Stimulated activated CD8-positive, alpha-beta memory T cell treated with anti-CD3 and anti-CD28 coated beads, Interleukin-2, amount 100 ng/mL, for 48 hours (primary cell): ENCODE measurements around the gene EPHA3.

Experiments used
- DNase-seq, 2 donors: peaks; one replicate each; pipeline ENCODE4 v3.0.0-alpha.2; 2020; ENCODE audit warnings: low read depth in 2 of 2

EPHA3 gene

DNA sequence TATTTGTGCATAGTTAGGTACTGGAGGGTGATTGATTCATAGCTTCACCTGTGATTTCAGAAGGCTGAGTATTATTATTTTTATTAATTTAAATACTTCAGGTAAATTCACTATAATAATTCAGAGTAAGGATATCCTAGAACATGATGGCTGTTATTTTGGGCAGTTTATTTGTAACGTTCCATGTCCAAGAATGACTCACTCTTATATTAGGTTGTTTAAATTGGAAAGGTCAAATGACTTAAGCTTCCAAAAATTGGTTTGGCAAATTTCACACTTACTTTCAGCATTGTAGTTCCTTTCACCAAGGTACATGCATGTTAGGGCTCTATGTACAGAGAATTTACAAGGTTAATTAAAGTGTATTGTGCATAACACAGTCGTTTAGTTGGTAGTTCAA is 120.2 kb downstream of the EPHA3 start:
- DNase-seq = no peak

DNA sequence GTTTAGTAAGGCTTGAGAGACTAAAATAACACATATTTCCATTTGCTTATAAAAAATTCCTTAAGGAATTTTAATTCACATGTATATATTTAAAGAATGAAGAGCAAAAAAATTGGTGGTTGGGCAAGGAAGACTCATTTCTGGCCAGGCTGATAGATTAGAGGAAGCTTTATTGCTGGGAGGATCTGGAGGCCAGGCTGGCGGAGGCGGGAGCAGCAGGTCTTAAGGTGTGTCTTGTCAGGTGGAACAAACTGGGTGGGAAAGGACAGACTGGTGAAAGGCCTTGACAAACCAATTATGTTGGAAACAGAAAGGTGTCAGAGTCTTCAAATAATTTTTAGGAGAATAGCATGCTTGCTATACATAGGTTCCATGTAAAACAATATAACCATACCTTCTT is 124.7 kb downstream of the EPHA3 start:
- no peak for DNase-seq

DNA sequence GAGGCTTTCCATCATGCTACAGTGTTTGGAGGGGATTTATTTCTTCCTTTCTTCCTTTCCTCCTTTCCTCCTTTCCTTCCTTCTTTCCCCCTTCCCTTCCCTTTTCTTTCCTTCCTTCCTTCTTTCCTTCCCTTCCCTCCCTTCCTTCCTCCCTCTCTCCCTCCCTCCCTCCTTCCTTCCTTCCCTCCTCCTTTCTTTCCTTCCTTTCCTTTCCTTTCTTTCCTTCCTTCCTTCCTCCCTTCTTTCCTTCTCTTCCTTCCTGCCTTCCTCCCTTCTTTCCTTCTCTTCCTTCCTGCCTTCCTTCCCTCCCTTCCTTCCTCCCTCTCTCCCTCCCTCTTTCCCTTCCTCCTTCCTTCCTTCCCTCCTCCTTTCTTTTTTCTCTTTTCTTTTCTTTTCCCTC is 127.2 kb downstream of the EPHA3 start:
- DNase-seq = no peak

DNA sequence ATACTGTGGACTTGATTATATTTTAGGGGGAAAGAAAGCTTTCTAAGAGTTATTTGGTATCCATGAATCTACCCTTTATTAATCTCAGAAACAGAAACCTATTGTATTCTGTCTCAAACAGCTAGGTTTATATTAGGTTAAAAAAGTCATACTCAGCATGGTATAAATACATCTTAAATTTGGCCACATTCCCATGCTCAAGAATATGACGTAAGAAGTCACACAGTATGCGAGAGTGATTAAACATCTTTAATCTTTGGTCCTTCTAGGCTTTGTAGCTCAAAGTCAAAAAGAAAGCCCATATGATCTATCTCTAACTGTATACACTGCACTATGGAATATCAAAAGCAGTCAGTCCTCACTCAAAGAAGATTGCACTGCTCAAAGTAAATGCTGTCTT is 131.4 kb downstream of the EPHA3 start:
- no peak for DNase-seq

DNA sequence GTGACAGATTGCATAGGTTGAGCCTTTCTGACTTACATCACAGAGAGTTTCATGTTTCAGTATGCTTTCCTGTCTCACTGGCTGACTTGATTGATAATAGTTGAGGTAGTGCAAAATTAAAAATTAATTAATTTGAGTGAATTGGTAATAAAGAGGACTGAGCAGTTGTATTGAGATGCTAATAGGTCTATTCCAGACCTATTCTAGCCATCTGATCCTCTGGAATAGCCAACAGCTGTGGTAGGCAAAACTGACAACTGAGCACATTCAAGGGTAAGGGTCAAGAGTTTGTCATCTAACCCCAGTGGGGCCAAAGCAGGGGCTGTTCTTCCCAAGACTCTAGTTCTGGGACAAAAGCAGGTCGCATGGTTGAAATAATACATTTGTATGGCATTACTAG is 132.4 kb downstream of the EPHA3 start:
- DNase-seq = no peak

DNA sequence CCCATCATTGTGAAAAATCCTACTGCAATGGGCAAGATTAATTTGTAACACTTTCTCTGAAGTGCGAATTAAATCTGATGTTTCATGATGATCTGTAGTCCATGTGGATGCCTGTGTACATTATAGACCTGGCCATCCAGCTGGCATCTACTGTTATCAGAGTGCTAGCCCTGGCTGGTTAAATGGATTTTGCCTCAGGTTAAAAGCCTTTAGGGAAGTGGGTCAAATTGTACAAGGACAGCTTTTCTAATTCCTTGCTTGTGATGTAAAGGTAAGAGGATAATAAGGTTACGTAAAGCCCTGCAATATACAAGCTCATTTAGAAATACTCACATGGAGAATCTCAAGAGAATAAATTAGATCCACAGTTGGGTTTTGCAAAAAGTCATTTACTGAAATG is 138.2 kb downstream of the EPHA3 start:
- DNase-seq = no peak

DNA sequence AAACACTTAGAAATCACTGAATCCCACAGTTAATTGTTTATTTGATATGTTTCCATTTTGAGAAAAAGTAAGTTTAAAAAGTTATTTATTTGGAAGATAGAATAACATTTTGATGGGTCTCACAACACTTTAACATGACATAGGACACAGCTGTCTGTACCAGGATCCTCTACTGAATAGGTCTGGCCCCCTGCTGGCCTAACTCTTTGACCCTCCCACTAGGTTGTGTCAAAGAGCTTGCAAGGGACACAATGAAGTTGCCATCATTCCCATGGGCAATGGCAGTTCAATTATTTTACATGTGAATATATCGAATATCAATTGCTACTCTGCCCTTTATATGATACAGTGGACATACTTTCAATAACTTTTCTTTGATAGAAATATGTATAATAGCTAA is 138.9 kb downstream of the EPHA3 start:
- DNase-seq = no peak

DNA sequence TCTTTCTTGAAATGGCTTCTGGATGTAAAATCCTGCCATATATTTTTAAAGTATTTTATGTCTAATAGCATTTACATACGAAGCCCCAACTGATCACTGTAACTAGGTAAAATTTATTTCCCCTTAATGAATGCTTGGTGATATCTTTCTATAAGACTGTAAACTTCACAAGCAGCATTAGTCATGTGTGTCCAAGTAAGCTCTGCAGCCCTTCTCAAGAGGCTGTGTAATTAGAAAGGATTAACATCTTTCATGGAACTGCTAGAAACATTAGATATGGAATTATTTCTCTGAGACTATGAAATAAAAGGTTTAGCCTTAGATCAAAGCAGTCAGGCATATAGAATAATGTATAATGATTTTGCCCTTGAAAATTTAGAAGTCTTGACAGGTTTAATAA is 143.3 kb downstream of the EPHA3 start:
- DNase-seq = no peak

DNA sequence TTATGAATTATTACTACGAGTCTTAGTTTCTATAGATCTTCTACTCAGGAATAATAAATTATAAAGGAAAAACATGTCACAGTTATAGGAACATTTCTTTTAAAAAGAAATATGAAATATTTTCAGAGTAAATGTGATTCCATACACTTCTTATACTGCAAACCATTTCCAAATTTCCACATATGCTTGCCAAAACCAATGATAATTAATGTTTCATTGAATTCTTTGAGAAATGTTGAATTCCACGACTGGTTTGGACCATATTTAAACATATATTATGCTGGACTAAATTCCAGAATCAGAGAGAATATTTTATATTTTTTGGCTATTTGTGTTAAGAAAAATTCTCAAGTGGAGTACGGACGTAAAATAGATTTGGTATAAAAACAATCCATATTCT is 144.6 kb downstream of the EPHA3 start:
- DNase-seq = no peak

DNA sequence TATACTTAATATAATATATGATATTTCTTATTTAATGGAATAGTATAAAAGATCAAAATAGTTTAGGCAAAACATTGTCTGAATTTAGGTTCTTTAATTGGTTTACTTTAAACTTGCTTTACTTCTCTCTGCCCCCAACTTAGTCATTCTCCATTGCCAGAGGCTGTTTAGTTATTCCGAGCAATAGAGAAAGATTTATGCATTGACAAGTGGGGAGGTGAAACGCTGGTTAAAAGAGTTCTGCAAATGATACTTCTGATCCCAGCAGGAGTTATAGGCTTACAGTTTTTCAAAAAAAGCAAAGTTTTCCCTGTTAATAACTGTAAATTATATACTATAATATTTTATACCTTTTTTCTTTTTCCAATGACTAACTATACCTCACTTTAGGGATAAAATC is 145.4 kb downstream of the EPHA3 start:
- no peak for DNase-seq

DNA sequence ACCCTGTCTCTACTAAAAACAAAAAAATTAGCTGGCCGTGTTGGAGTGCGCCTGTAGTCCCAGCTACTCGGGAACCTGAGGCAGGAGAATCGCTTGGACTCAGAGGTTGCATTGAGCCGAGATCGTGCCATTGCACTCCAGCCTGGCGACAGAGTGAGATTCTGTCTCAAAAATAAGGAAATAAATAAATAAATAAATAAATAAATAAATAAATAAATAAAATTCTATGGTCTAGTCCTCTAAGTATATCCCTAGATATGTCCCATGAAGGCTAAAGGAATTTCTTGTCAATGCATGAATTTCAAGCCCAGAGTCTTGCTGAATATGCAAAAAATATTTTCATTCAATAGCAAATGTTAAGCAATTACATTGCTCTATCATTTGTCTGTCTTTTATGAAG is 149.0 kb downstream of the EPHA3 start:
- no peak for DNase-seq

DNA sequence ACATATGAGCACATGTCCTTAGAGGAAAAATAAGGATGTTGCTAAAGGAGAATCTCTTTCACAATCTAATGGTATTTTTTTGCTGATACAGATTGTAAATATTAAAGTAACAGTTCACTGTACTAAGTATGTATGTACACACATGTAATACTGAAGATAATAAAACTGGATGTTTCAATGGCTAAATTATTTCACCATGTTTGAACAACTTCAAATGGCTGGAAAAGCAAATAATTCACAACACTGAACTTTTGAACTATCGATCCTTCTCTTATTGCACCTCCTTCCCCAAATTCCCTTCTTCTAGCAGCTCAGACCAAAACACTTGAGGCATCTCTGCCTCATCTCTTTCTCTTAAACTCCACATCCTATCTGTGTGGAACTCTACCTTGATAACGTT is 149.5 kb downstream of the EPHA3 start:
- no peak for DNase-seq

DNA sequence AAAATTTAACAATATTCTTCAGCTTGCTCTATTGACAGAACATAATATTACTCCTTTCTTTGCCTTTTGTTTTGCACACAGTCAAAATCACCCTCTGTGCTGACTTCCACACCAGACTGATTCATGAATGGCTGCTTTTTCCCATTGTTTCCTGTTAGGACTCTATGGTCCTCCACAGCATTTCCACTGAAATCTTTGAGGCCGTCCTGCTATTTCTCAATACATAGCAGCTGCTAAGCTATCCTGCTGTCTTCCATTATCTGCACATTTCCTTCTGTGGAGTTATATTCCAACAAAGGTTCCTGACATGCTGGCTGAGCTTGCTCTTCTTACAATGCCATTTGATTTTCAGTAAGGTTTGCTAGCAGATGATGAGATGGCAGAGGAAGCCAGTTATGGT is 153.3 kb downstream of the EPHA3 start:
- DNase-seq = no peak

DNA sequence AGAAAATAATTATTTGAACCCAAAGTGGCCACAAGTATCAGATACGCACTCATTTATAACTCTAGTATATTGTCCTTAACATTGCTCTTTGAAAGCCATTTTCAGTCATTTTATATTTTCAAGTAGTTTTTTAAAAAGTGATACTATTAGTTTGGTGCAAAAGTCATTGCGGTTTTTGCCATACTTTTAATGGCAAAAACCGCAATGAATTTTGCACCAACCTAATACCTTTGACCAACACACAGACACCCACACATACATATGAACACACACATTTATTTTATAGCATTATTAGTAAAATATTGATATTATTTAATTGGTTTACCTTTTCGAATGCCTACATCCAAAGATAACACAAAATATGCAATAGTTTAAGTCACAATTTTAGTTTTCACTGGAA is 154.3 kb downstream of the EPHA3 start:
- no peak for DNase-seq

DNA sequence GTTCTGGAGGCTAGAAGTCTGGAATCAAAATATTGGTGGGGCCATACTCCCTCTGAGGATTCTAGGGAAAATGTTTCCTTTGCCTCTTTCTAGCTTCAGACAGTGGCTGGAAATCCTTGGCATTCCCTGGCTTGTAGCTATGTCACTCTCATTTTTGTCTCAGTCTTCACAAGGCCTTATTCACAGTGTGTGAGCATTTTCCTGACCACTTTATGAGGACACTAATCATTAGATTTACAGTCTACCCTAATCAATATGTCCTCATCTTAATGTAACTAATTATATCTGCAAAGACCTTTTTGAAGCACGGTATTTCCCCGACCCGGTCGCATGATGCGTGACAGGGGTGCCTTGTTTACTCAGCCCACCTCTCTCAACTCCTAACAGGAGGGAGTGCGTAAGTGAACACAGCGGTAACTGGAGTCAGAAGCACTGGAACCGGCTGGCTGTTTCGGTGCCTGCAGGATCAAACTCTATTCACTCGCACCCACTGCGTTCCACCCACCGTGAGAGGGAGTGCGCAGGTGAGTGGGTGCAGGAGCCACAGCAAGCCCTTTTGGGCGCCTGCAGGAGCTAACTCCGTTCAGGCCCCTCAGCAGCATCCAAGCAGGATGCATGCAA is 155.0 kb downstream of the EPHA3 start:
- DNase-seq = no peak

DNA sequence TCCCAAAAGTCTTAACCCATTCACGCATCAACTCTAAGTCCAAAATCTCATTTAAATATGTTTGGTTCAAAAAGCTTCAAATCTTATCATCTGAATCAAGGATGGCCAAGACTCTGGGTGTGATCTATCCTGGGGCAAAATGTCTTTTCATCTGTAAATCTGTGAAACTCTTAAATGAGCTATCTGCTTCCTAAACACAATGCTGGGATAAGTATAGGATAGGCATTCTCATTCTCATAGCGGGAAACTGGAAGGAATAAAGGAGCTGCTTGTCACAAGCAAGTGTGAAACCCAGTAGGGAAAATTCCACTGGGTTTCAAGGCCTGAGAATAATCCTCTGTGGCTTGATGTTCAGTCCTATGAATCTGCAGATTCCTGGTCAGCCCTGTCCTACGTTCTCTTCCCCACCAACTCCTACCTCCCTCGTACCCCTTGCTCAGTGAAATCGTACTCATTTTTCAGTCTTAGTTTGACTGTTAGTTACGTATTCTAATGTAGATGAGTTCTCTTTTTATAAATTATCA is 156.7 kb downstream of the EPHA3 start:
- no peak for DNase-seq

DNA sequence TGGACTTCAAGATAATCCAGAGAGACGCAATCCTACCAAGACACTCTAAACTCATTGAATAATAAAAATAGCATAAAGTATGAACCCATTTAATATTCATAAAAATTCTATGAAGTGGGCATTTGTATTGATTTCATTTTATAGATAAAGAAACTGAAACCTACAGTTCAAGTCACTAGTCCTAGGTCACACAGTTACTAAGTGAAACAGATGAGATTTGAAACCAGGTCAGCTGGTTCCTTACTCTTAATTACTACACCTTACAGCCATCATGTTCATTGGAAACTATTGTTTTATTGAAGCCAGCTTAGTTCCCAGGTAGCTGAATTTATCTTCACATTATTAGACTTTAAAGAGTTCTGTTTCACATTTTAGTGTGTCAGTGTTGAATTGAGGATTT is 158.7 kb downstream of the EPHA3 start:
- no peak for DNase-seq

DNA sequence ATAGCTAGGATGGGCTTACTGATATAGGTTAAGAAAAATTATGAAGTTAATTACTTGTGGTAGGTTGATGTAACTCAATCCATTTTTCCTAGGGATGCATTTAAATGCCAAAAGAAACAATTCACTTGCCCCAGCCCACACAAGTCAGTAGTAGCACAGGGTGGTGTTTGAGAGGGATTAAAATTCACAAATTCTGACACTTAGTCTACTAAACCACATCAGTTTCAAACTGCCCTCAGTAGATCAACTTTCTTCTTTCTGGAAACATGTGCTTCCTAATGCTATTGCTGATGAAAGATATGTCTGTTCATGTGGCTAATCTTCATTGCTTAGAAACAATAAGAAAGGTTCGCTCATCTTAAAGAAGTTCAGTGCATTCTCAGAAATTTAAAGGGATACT is 160.6 kb downstream of the EPHA3 start:
- DNase-seq = no peak

DNA sequence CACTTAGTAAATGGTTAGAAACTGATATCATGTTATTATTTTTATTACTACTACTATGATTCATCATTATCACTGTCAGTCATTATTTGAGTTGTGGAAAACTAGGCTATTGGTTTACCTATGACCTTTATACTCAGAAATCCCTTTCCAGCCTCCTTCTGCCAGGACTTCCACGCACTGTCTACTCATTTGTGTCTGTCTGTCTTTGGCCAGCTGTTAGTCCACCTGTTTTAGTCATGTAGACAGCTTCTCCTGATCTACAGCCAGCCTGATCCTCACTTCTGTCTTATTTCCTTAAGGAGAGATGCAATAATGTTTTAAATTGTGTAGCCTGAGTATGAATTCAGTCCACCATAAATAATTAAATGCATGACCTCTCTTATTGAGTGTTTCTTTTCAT is 162.8 kb downstream of the EPHA3 start:
- no peak for DNase-seq

DNA sequence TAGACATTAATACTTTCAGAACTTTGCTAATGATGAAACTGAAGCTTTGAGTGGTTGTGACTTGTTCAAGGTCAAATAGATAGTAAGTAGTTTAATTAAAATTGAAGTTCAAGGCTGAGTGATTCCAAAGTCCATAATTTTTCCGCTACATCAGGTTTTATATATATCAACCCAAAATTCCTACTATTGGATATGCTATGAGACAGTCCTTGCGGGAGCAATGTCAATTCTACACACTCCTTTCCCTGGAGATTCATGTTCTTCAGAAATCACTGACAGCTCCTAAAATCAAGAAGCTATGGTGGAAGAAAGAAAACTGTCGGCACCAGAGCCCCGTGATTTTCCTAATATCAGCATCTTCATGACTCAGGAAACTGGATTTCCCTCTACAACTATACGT is 167.6 kb downstream of the EPHA3 start:
- no peak for DNase-seq

DNA sequence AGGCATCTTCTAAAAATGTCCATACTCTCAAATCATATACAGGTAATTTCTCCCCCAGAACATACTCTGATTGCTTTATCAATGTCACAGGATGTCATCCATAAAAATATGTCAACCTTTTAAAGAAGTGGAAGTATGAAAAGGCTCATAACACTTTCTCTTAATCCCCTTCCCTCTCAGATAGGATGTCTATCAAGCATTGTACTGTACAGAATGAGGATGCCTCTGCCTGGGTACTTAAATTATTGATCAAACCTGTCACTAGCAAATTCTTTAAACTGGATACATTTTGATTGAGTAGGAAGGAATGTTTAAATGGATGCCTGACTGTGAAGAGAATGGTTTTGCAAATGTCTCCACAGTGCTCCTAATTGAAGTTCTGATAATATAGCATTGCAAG is 168.7 kb downstream of the EPHA3 start:
- no peak for DNase-seq

DNA sequence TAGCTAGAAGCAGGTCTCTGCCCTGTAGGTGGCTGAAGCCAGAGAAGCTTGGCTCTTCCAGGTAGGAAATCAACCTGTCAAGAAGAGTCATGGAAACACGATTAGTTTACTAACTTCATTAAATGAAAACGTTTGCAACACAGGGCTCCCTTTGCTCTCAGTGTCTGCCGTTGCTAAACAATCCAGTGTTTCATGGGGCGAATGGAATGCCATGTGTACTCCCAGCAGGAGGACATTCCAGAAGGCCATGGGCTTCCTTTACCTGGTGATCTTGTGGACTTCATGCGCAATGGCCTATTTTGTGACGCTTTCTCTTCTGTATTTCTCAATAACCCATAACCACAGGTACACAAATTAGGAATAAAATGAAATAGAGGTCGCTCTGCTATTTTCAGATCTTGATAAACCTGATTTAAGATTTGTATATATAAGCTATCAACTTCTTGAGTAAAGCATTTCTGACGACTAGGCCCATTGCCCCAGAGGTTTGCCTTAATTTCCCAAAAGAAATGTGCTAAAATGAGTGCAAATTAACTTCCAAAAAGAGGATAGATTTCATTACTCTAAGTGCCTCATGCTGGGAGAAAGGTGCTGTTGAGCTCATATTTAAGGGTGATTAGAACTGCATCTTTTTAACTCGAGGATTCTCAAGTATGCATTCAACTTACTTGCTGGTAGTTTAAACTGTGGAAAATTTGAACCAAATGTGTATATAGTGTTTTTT is 171.0 kb downstream of the EPHA3 start:
- DNase-seq = no peak

DNA sequence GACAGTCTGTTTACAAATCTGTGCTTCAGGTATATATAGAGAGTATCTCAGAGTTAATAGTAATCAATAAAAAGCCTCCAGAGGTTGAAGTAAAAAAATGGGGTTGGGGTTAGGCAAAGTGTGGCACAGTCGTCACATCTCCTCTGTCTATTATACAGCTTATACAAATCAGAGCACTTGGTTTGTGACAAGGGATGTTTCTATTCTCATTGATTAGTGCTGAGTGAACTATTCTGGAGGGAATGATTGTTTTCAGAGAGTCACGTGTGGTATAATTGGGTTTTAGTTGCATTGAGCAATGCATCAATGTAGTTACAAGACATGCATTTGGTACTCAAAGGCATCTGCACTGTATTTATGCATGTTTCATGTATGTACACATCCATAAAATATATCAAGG is 172.9 kb downstream of the EPHA3 start:
- no peak for DNase-seq
